ENCODE results near the gene POFUT2. TPM values are rescaled to one million over a fixed set of nuclear protein-coding genes. Genes with fewer than 3 reads are reported as not detected.

Gene POFUT2
- total RNA-seq, 4 donors from 2014 or later = 10.7 to 46.9 (median 20.0) TPM

DNA sequence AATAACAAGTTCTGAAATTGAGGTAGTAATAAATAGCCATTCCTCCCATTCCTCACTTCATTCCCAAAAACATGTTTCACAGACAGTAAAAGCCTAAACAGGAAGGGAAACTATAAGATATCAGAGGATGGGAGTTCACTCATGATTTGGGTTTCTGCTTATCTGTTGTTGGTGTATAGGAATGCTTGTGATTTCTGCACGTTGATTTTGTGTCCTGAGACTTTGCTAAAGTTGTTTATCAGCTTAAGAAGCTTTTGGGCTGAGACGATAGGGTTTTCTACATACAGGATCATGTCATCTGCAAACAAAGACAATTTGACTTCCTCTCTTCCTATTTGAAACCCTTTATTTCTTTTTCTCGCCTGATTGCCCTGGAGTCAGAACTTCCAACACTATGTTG lies 26.0 kb upstream of the POFUT2 start:
- Histone ChIP-seq H3K4me3 (no peak overlapping the region), H3K27me3 (peaks cover 2% of the 10 kb centered on the region), H3K27ac (no peak overlapping the region), H3K9me3 (no peaks in the 10 kb centered on the region), H3K36me3 (no peaks in the 10 kb centered on the region), H3K4me1 (peaks cover 34% of the 10 kb centered on the region)
- TF ChIP-seq EP300 (IDR thresholded peaks at IDR 0.05) = no peak
- TF ChIP-seq, protein P1, sequence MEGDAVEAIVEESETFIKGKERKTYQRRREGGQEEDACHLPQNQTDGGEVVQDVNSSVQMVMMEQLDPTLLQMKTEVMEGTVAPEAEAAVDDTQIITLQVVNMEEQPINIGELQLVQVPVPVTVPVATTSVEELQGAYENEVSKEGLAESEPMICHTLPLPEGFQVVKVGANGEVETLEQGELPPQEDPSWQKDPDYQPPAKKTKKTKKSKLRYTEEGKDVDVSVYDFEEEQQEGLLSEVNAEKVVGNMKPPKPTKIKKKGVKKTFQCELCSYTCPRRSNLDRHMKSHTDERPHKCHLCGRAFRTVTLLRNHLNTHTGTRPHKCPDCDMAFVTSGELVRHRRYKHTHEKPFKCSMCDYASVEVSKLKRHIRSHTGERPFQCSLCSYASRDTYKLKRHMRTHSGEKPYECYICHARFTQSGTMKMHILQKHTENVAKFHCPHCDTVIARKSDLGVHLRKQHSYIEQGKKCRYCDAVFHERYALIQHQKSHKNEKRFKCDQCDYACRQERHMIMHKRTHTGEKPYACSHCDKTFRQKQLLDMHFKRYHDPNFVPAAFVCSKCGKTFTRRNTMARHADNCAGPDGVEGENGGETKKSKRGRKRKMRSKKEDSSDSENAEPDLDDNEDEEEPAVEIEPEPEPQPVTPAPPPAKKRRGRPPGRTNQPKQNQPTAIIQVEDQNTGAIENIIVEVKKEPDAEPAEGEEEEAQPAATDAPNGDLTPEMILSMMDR (IDR thresholded peaks at IDR 0.05) = no peak
- TF ChIP-seq POLR2A (IDR thresholded peaks at IDR 0.05) = no peak
- no peak for TF ChIP-seq POLR2AphosphoS5 (IDR thresholded peaks at IDR 0.05)
- WGBS = 84% methylated on average over 3 of the region's 3 CpGs
- DNase-seq (ENCODE audit: low spot score in 2 of 2) = no peak

DNA sequence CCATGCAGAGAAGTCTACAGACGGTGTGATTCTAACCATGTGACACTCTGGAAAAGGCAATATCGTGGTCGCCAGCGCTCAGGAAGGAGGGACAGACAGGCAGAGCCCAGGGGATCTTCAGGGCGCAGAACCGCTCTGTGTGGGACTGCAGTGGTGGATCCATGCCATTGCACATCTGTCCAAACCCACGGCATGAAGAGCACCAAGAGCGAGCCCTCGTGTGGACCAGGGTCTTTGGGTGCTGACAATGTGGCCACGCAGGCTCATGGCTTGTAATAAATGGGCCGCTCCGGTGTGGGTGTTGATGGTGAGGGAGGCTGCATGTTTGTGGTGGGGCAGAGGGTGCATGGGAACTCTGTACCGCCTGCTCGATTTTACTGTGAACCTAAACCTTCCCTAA lies 25.3 kb upstream of the POFUT2 start:
- no peaks in the 10 kb centered on the region for H3K27me3 ChIP-seq
- peak in 1 of 2 donors; percentile 42 for DNase-seq (ENCODE audit: low spot score in 2 of 2)
- TF ChIP-seq POLR2A (IDR thresholded peaks at IDR 0.05) = no peak
- TF ChIP-seq, protein P1 (IDR thresholded peaks at IDR 0.05) = no peak
- no peak for TF ChIP-seq POLR2AphosphoS5 (IDR thresholded peaks at IDR 0.05)
- no peak for TF ChIP-seq EP300 (IDR thresholded peaks at IDR 0.05)
- H3K27ac ChIP-seq = no peak overlapping the region
- WGBS = 90% methylated on average over 14 of the region's 14 CpGs
- H3K4me3 ChIP-seq = no peak overlapping the region
- H3K36me3 ChIP-seq = no peaks in the 10 kb centered on the region
- H3K9me3 ChIP-seq = no peaks in the 10 kb centered on the region
- peaks cover 35% of the 10 kb centered on the region for H3K4me1 ChIP-seq

DNA sequence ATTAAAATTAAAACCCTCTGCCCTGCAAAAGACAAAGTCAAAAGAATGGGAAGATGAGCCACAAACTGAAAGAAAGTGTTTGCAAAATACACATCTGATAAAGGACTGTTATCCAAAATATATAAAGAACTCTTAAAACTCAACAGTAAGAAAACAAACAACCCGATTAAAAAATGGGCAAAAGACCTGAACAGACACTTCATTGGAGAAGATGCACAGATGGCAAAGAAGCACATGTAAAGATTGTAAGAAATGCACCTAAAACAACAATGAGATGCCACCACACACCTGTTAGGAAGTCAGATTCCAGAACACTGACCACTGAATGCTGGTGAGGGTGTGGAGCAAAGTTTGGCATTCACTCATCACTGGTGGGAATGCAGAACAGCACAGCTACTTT lies 24.6 kb upstream of the POFUT2 start:
- DNase-seq (ENCODE audit: low spot score in 2 of 2) = no peak
- H3K36me3 ChIP-seq = no peaks in the 10 kb centered on the region
- H3K9me3 ChIP-seq = no peaks in the 10 kb centered on the region
- no peak overlapping the region for H3K4me3 ChIP-seq
- no peak for TF ChIP-seq POLR2AphosphoS5 (IDR thresholded peaks at IDR 0.05)
- no peak for TF ChIP-seq POLR2A (IDR thresholded peaks at IDR 0.05)
- TF ChIP-seq EP300 (IDR thresholded peaks at IDR 0.05) = no peak
- TF ChIP-seq, protein P1 (IDR thresholded peaks at IDR 0.05) = no peak
- peaks cover 34% of the 10 kb centered on the region for H3K4me1 ChIP-seq
- H3K27me3 ChIP-seq = peaks cover under 1% of the 10 kb centered on the region
- H3K27ac ChIP-seq = no peak overlapping the region
- 97% methylated on average over 1 of the region's 1 CpG for WGBS

DNA sequence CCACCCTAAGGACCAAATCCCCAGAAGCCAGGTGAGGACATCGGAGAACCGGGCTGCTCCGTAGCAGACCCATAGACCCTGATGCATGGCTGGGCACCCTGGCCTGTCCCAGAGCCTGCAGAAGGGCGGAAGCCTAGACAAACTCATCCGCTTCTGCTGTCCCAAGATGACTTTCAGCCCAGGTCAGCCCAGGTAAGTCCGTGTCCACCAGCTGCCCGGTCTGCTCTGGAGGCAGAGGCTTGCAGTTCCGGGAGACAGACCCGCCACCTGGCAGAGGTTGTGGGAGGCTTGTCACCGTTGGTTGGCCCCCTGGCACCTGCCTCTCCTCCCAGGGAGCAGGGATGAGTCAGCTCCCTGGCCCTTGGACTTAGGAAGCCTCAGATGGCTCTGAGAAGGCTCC lies 22.8 kb upstream of the POFUT2 start:
- Histone ChIP-seq H3K27me3 (peaks cover 6% of the 10 kb centered on the region), H3K36me3 (no peaks in the 10 kb centered on the region), H3K4me1 (peaks cover 37% of the 10 kb centered on the region), H3K4me3 (no peak overlapping the region), H3K27ac (no peak overlapping the region), H3K9me3 (no peaks in the 10 kb centered on the region)
- TF ChIP-seq POLR2AphosphoS5 (IDR thresholded peaks at IDR 0.05) (no peak), POLR2A (IDR thresholded peaks at IDR 0.05) (no peak), EP300 (IDR thresholded peaks at IDR 0.05) (no peak)
- TF ChIP-seq, protein P1 (IDR thresholded peaks at IDR 0.05) = no peak
- WGBS = 90% methylated on average over 2 of the region's 10 CpGs
- peak in 1 of 2 donors; percentile 56 for DNase-seq (ENCODE audit: low spot score in 2 of 2)

DNA sequence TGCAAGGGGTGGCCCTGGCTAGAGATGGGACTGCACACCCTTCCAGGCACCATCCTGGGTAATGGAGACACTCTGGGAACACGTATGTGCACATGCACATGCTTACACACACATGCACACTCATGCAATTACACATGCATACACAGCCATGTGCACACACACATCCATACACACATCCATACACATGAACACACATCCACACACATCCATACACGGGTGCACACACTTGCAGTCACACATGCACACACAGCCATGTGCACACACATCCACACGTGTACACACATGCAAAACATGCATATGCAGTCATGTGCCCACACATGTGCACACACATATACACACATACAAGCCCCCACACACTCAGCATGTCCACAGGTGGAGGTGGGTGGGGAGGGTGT lies 22.3 kb upstream of the POFUT2 start:
- Histone ChIP-seq H3K27ac (no peak overlapping the region), H3K9me3 (no peaks in the 10 kb centered on the region), H3K27me3 (peaks cover 6% of the 10 kb centered on the region), H3K4me3 (no peak overlapping the region), H3K4me1 (peaks cover 37% of the 10 kb centered on the region), H3K36me3 (no peaks in the 10 kb centered on the region)
- TF ChIP-seq, protein P1 (IDR thresholded peaks at IDR 0.05) = no peak
- no peak for TF ChIP-seq POLR2AphosphoS5 (IDR thresholded peaks at IDR 0.05)
- TF ChIP-seq EP300 (IDR thresholded peaks at IDR 0.05) = no peak
- TF ChIP-seq POLR2A (IDR thresholded peaks at IDR 0.05) = no peak
- peak in 1 of 2 donors; percentile 35 for DNase-seq (ENCODE audit: low spot score in 2 of 2)
- WGBS = 80% methylated on average over 3 of the region's 3 CpGs
